HG03095 (cell line): ENCODE data around the gene MYF6.
A peak's percentile ranks its signal among the peaks of the same experiment; 100 is the strongest.
"Not testable (repeated sequence)": the region's sequence is repeated elsewhere in the genome, so short reads cannot be mapped to it uniquely, and the experiment has no call there.

Source experiments
- ATAC-seq: cut with Tn5 transposase; IDR thresholded peaks from one replicate; pipeline ENCODE4 v1.9.1; 2021; ENCODE audit warnings: moderate library complexity; ENCODE audit not compliant: unreplicated experiment

Gene MYF6

GRCh38 chr12:80707126-80707829, at the start of gene MYF6:
TSS of gene MYF6 (plus strand) at chr12:80707634. CDS start at chr12:80707720, 86 bp downstream.
- no peak for ATAC-seq

- ATAC-seq, result no peak
Measured at GRCh38 chr12:80659512-80660063, 47.8 kb upstream of the MYF6 start.

- no peak for ATAC-seq
Measured at GRCh38 chr12:80662586-80662985, 44.8 kb upstream of the MYF6 start.

- no peak for ATAC-seq
Measured at GRCh38 chr12:80670214-80670613, 37.2 kb upstream of the MYF6 start.

GRCh38 chr12:80676042-80676636, 31.3 kb upstream of the MYF6 start:
- ATAC-seq, result not testable (repeated sequence)

- ATAC-seq, result no peak
Measured at GRCh38 chr12:80676856-80677255, 30.6 kb upstream of the MYF6 start.

- no peak for ATAC-seq
Measured at GRCh38 chr12:80677994-80678393, 29.4 kb upstream of the MYF6 start.

GRCh38 chr12:80679346-80680131, 27.9 kb upstream of the MYF6 start:
- ATAC-seq, result no peak

GRCh38 chr12:80681287-80681686, 26.1 kb upstream of the MYF6 start:
- peak; percentile 80 for ATAC-seq

- ATAC-seq, result no peak
Measured at GRCh38 chr12:80681786-80682185, 25.6 kb upstream of the MYF6 start.

GRCh38 chr12:80684077-80684495, 23.3 kb upstream of the MYF6 start:
- ATAC-seq, result no peak

- ATAC-seq, result no peak
Measured at GRCh38 chr12:80690090-80690489, 17.3 kb upstream of the MYF6 start.

- no peak for ATAC-seq
Measured at GRCh38 chr12:80690513-80690912, 16.9 kb upstream of the MYF6 start.

GRCh38 chr12:80692114-80692513, 15.3 kb upstream of the MYF6 start:
- ATAC-seq, result no peak

- ATAC-seq, result no peak
Measured at GRCh38 chr12:80697270-80697887, 10.1 kb upstream of the MYF6 start.

- ATAC-seq, result no peak
Measured at GRCh38 chr12:80698256-80698655, 9.2 kb upstream of the MYF6 start.

GRCh38 chr12:80698847-80699542, 8.4 kb upstream of the MYF6 start:
- ATAC-seq, result no peak

GRCh38 chr12:80700327-80700726, 7.1 kb upstream of the MYF6 start:
- ATAC-seq, result no peak

GRCh38 chr12:80701388-80701787, 6.0 kb upstream of the MYF6 start:
- no peak for ATAC-seq
